Measurements from ENCODE around the gene HDGFL3. TPM values are rescaled to one million over a fixed set of nuclear protein-coding genes. Genes with fewer than 3 reads are reported as not detected.

Gene HDGFL3
- polyA plus RNA-seq, 2 of the 4 experiments (the other 2 are of a cell fraction), result 47.4 to 91.2 TPM

DNA sequence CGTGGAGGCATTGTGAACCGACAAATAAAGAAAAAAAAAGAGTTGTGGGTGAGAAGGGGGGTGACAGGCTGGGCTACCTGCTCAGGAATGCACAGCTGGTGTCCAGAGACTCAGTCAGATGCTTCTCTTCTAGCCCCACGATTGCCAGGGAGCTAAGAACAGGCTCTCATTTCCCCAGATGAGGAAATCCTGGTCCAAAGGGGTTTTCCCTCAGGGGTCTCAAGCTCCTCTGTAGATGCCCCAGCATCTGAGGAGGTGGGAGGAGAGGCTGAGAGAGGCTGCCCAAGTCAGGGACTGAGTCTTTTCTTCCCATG is 41.4 kb upstream of the HDGFL3 start:
- ChIA-PET CTCF (interaction anchor here (0.7 to 14.3 kb wide), 78 partner anchors 9 to 591 kb away, joined by 3 to 395 read pairs (median 5); partner anchors contain the start of genes BNC1, C15orf40, HDGFL3 and SH3GL3), POLR2A (interaction anchor here (1.0 kb wide), 3 partner anchors 39 to 311 kb away, joined by 3 to 9 read pairs (median 4); no protein-coding TSS in a partner anchor)
- DNase-seq (ENCODE audit: low read depth in 1 of 2, low spot score in 1 of 2), result no peak
- no peaks in the 10 kb centered on the region for H3K4me1 ChIP-seq
- no peaks in the 10 kb centered on the region for H3K9me3 ChIP-seq
- H3K4me3 ChIP-seq, result no peak overlapping the region
- 33% methylated on average over 3 of the region's 3 CpGs for WGBS (ENCODE audit: missing lambda C conversion rate)
- H3K4me2 ChIP-seq, result no peak overlapping the region
- peak overlapping the region in 1 of 2 experiments; percentile 10; a peak in 1 of 6 replicates for H3K27ac ChIP-seq
- no peak for ATAC-seq
- TF ChIP-seq MAZ (IDR thresholded peaks at IDR 0.05; ENCODE audit: borderline replicate concordance, low read depth, low read length) (no peak), CHD4 (IDR thresholded peaks at IDR 0.05; ENCODE audit: borderline replicate concordance) (no peak), RNF2 (IDR thresholded peaks at IDR 0.05; ENCODE audit: borderline replicate concordance, low read depth) (no peak), ZFP36 (IDR thresholded peaks at IDR 0.05; ENCODE audit: borderline replicate concordance, partially characterized antibody) (no peak), EHMT2 (IDR thresholded peaks at IDR 0.05; ENCODE audit: low read depth) (no peak), POLR2A (IDR thresholded peaks at IDR 0.05; ENCODE audit: low read length) (no peak), FOSL2 (IDR thresholded peaks at IDR 0.05) (no peak), FOSL2 (CRISPR knock-in tag; IDR thresholded peaks at IDR 0.05) (no peak), FOSB (CRISPR knock-in tag; IDR thresholded peaks at IDR 0.05) (no peak), POLR2AphosphoS2 (conservative IDR thresholded peaks at IDR 0.05; ENCODE audit: low read length) (no peak), HDAC2 (IDR thresholded peaks at IDR 0.05) (no peak)
- TF ChIP-seq, protein P1, sequence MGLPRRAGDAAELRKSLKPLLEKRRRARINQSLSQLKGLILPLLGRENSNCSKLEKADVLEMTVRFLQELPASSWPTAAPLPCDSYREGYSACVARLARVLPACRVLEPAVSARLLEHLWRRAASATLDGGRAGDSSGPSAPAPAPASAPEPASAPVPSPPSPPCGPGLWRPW (IDR thresholded peaks at IDR 0.05), result no peak
- TF ChIP-seq, protein P2, sequence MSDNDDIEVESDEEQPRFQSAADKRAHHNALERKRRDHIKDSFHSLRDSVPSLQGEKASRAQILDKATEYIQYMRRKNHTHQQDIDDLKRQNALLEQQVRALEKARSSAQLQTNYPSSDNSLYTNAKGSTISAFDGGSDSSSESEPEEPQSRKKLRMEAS (IDR thresholded peaks at IDR 0.05), result no peak
- TF ChIP-seq, protein P3, sequence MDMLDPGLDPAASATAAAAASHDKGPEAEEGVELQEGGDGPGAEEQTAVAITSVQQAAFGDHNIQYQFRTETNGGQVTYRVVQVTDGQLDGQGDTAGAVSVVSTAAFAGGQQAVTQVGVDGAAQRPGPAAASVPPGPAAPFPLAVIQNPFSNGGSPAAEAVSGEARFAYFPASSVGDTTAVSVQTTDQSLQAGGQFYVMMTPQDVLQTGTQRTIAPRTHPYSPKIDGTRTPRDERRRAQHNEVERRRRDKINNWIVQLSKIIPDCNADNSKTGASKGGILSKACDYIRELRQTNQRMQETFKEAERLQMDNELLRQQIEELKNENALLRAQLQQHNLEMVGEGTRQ (IDR thresholded peaks at IDR 0.05), result no peak
- TF ChIP-seq, protein P4, sequence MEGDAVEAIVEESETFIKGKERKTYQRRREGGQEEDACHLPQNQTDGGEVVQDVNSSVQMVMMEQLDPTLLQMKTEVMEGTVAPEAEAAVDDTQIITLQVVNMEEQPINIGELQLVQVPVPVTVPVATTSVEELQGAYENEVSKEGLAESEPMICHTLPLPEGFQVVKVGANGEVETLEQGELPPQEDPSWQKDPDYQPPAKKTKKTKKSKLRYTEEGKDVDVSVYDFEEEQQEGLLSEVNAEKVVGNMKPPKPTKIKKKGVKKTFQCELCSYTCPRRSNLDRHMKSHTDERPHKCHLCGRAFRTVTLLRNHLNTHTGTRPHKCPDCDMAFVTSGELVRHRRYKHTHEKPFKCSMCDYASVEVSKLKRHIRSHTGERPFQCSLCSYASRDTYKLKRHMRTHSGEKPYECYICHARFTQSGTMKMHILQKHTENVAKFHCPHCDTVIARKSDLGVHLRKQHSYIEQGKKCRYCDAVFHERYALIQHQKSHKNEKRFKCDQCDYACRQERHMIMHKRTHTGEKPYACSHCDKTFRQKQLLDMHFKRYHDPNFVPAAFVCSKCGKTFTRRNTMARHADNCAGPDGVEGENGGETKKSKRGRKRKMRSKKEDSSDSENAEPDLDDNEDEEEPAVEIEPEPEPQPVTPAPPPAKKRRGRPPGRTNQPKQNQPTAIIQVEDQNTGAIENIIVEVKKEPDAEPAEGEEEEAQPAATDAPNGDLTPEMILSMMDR (IDR thresholded peaks at IDR 0.05), result no peak
- TF ChIP-seq, protein P5, sequence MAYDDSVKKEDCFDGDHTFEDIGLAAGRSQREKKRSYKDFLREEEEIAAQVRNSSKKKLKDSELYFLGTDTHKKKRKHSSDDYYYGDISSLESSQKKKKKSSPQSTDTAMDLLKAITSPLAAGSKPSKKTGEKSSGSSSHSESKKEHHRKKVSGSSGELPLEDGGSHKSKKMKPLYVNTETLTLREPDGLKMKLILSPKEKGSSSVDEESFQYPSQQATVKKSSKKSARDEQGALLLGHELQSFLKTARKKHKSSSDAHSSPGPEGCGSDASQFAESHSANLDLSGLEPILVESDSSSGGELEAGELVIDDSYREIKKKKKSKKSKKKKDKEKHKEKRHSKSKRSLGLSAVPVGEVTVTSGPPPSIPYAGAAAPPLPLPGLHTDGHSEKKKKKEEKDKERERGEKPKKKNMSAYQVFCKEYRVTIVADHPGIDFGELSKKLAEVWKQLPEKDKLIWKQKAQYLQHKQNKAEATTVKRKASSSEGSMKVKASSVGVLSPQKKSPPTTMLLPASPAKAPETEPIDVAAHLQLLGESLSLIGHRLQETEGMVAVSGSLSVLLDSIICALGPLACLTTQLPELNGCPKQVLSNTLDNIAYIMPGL (CRISPR knock-in tag; IDR thresholded peaks at IDR 0.05; ENCODE audit: borderline replicate concordance), result no peak
- FAIRE-seq, result no peak

DNA sequence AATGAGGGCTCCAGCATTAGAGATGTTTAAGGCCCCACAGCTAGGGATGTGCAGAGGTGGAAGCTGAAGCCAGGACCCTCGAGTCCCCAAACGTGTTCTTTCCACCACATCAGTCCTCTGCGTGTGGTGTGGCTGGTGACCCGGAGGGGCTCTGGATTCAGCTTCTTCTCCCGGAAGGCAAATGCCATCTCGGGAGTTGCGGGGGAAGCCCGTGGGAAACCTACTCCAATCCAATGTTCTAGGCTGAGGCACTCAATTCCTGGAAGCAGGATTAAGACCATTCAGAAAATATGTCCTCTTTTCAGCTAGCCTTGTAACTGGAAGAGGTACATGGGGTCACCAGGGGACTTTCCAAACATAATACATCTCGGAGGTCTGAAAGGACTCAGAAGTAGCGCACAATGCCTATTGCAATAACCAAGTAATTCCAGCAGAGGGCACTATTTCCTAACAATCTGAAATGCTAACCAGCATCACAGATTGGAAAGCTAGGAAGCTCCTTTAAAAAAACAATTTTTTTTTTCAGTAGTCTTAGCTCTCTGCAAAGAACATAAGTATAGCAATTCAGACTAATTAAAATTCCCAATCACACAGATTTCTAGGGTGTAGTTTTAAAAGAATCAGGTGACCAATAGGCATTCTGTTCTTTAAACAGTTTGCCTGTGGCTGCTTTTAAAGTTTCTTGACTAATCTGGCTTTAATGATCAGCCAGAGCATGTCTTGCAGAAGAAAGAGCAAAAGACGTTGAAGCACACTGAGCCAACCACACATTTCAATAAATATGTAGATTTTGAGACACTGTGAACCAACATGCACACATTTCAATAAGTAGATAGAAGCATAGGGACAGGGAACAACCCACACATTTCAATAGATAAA is 40.8 kb upstream of the HDGFL3 start:
- ATAC-seq (peak; percentile 79 to 93), FAIRE-seq (peak; percentile 96), DNase-seq (ENCODE audit: low read depth in 1 of 2, low spot score in 1 of 2) (peak; percentile 18 to 71)
- Histone ChIP-seq H3K9me3 (no peaks in the 10 kb centered on the region), H3K4me1 (no peaks in the 10 kb centered on the region), H3K4me2 (peak overlapping the region; percentile 39), H3K4me3 (no peak overlapping the region), H3K27ac (peak overlapping the region in 1 of 2 experiments; percentile 10; a peak in 1 of 6 replicates)
- ChIA-PET POLR2A (interaction anchor here (1.0 kb wide), 3 partner anchors 39 to 312 kb away, joined by 3 to 9 read pairs (median 4); no protein-coding TSS in a partner anchor), CTCF (interaction anchor here (0.6 to 14.3 kb wide), 89 partner anchors 10 to 591 kb away, joined by 3 to 395 read pairs (median 5); partner anchors contain the start of genes BNC1, C15orf40, HDGFL3 and SH3GL3)
- TF ChIP-seq RAD21 (conservative IDR thresholded peaks at IDR 0.05 in 1 of 2, IDR thresholded peaks at IDR 0.05 in 1 of 2) (peak; percentile 97 to 98), HEYL (CRISPR knock-in tag; IDR thresholded peaks at IDR 0.05) (no peak), GATA3 (IDR thresholded peaks at IDR 0.05; ENCODE audit: borderline replicate concordance) (no peak), SMC3 (IDR thresholded peaks at IDR 0.05) (peak; percentile 97)
- TF ChIP-seq, protein P4 (IDR thresholded peaks at IDR 0.05), result peak; percentile 98
- WGBS (ENCODE audit: missing lambda C conversion rate), result 28% methylated on average over 11 of the region's 11 CpGs
